Hematopoietic multipotent progenitor cell (in vitro differentiated cells): ENCODE measurements around the gene AKT1. TPM values are rescaled to one million over a fixed set of nuclear protein-coding genes. Genes with fewer than 3 reads are reported as not detected.

Experiments
- DNase-seq, 3 donors: peaks; one replicate each; pipeline ENCODE4 v3.0.0-alpha.2; 2011 to 2015; ENCODE audit warnings: low read depth in 2 of 3, low spot score in 2 of 3
- total RNA-seq: library from RNA; depleted of rRNA; stranded (reverse); fragments of >200 nt; gene quantifications from one replicate; pipeline ENCODE4 v1.2.3, GENCODE V29; 2012

Gene AKT1
- total RNA-seq, 1 donor = 130 TPM

- DNase-seq = no peak
Measured at GRCh38 chr14:104726600-104727451, 68.7 kb downstream of the AKT1 start.

GRCh38 chr14:104725772-104726548 is 69.6 kb downstream of the AKT1 start:
- DNase-seq = no peak

- DNase-seq = peak in 1 of 3 donors; percentile 13
Measured at GRCh38 chr14:104724981-104725771, 70.4 kb downstream of the AKT1 start.

- peak in 1 of 3 donors; percentile 7 for DNase-seq
Measured at GRCh38 chr14:104724407-104724980, 71.1 kb downstream of the AKT1 start.

- peak; percentile 52 to 66 (median 54) for DNase-seq
Measured at GRCh38 chr14:104723651-104724406, 71.7 kb downstream of the AKT1 start, which contains the start of gene ADSS1. ADSS1 (plus strand) TSS chr14:104724229; CDS start chr14:104724271, 42 bp downstream.

- no peak for DNase-seq
Measured at GRCh38 chr14:104722938-104723650, 72.5 kb downstream of the AKT1 start.

- no peak for DNase-seq
Measured at GRCh38 chr14:104721505-104722431, 73.8 kb downstream of the AKT1 start.

Other genes with a start within 250 kb of the AKT1 start
- gene C14orf180, start 216.0 kb downstream of the AKT1 start, total RNA-seq = not detected
- not detected for gene TMEM179, start 191.0 kb downstream of the AKT1 start, total RNA-seq
- 37.4 TPM for gene INF2, start 106.1 kb downstream of the AKT1 start, total RNA-seq
- 3.8 TPM for gene ADSS1, start 71.5 kb downstream of the AKT1 start, total RNA-seq
- 89.9 TPM for gene SIVA1, start 42.6 kb downstream of the AKT1 start, total RNA-seq
- 11.8 TPM for gene ZBTB42, start 5.4 kb upstream of the AKT1 start, total RNA-seq
- 0.81 TPM for gene CEP170B, start 69.5 kb upstream of the AKT1 start, total RNA-seq
- 25.6 TPM for gene PLD4, start 129.1 kb upstream of the AKT1 start, total RNA-seq
- under 0.01 TPM for gene AHNAK2, start 182.6 kb upstream of the AKT1 start, total RNA-seq
- gene CLBA1, start 190.0 kb upstream of the AKT1 start, total RNA-seq = 7.3 TPM
- 26.7 TPM for gene CDCA4, start 225.3 kb upstream of the AKT1 start, total RNA-seq